Measurements from ENCODE around the gene CD151. TPM values are rescaled to one million over a fixed set of nuclear protein-coding genes. Genes with fewer than 3 reads are reported as not detected.

CD151 gene
- total and polyA plus RNA-seq, 3 experiments from 2014 or later = 19.6 to 65.5 (median 61.2) TPM

- ChIA-PET POLR2A (interaction anchor here (0.6 to 2.7 kb wide), 11 partner anchors 8 to 540 kb away, joined by 3 to 38 read pairs (median 8); partner anchors contain the start of genes CD151, POLR2L, RNH1 and RPLP2), CTCF (interaction anchor here (1.9 kb wide), 1 partner anchor 15 kb away, joined by 5 read pairs; the partner anchor contains the start of gene PIDD1)
- H3K27ac ChIP-seq (ENCODE audit: low read depth, low read length) = peak overlapping the region; percentile 75
- DNase-seq = no peak
- peaks cover 21% of the 10 kb centered on the region for H3K4me1 ChIP-seq (ENCODE audit: insufficient read depth, low read length)
- no peaks in the 10 kb centered on the region for H3K27me3 ChIP-seq (ENCODE audit: insufficient read depth, low read length, poor library complexity, severe bottlenecking)
- peak overlapping the region in 6 of 8 donors; percentile 50 to 94 (median 66) for H3K27ac Mint-ChIP-seq
- H3K27me3 Mint-ChIP-seq = peaks cover 0 to 2% of the 10 kb centered on the region in 2 donors
- H3K4me3 ChIP-seq (ENCODE audit: low read length) = peak overlapping the region; percentile 84
- H3K9me3 ChIP-seq (ENCODE audit: low read length) = no peaks in the 10 kb centered on the region
- peaks cover 6 to 21% (median 7%) of the 10 kb centered on the region in 3 donors for H3K4me1 Mint-ChIP-seq
- H3K9me3 Mint-ChIP-seq = no peaks in the 10 kb centered on the region
- H3K36me3 Mint-ChIP-seq = peaks cover 0 to 37% (median 4%) of the 10 kb centered on the region in 3 donors
- peak overlapping the region; percentile 84 to 95 (median 89) for H3K4me3 Mint-ChIP-seq
- no peaks in the 10 kb centered on the region for H3K36me3 ChIP-seq (ENCODE audit: insufficient read depth, low read length)
These were observed 11.9 kb upstream of the CD151 start for GRCh38 chr11:820655-821511.

- ChIA-PET POLR2A (interaction anchor here (1.3 kb wide), 1 partner anchor 10 kb away, joined by 7 read pairs; no protein-coding TSS in a partner anchor), CTCF (interaction anchor here (1.2 to 1.7 kb wide), 4 partner anchors 10 to 27 kb away, joined by 3 to 6 read pairs (median 4); no protein-coding TSS in a partner anchor)
- no peak overlapping the region for H3K27ac ChIP-seq (ENCODE audit: low read depth, low read length)
- Mint-ChIP-seq H3K27me3 (peaks cover 0 to 5% of the 10 kb centered on the region in 2 donors), H3K4me3 (peak overlapping the region; percentile 35 to 95 (median 65)), H3K36me3 (peaks cover 0 to 37% (median 4%) of the 10 kb centered on the region in 3 donors), H3K27ac (no peak overlapping the region), H3K9me3 (no peaks in the 10 kb centered on the region), H3K4me1 (peaks cover 10 to 26% (median 11%) of the 10 kb centered on the region in 3 donors)
- no peaks in the 10 kb centered on the region for H3K36me3 ChIP-seq (ENCODE audit: insufficient read depth, low read length)
- no peaks in the 10 kb centered on the region for H3K9me3 ChIP-seq (ENCODE audit: low read length)
- DNase-seq = no peak
- peaks cover 25% of the 10 kb centered on the region for H3K4me1 ChIP-seq (ENCODE audit: insufficient read depth, low read length)
- no peak overlapping the region for H3K4me3 ChIP-seq (ENCODE audit: low read length)
- H3K27me3 ChIP-seq (ENCODE audit: insufficient read depth, low read length, poor library complexity, severe bottlenecking) = no peaks in the 10 kb centered on the region
These were observed 11.0 kb upstream of the CD151 start for GRCh38 chr11:821512-822371.

DNA sequence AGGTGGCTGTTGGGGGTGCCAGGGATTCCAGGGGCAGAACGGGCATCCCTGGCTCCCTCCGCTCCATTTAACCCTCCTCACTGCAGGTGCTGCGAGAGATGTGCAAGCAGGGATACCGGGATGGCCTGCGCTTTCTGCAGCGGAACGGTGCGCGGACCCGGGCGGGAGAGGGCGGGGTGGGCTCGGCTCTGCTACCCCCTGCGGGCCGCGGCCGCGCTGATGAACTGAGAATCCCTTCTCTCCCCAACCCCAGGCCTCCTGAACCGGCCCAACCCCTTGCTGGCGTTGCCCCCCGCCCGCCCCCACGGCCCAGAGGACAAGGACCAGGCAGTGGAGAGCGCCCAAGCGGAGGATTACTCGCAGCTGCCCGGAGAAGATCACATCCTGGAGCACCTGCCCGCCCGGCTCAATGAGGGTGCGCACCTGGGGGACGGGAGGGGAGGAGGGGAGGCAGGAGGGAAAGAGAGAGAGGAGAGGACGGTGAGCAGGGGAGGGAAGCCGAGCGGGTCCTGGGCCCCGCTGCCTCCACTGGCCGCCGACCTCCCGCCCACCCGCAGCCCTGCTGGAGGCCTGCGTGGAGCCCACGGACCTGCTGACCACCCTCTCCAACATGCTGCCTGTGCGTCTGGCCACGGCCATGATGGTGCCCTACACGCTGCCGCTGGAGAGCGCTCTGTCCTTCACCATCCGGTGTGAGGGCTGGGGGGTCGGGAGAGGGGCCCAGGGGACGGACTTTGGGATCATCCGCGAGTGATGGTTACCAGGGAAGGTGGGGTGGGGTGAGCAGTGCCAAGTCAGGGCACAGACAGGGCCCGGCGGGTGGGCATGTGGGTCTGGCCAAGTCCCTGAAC is 9.1 kb upstream of the CD151 start:
- Histone ChIP-seq H3K4me3 (ENCODE audit: low read length) (no peak overlapping the region), H3K27ac (ENCODE audit: low read depth, low read length) (no peak overlapping the region), H3K4me1 (ENCODE audit: insufficient read depth, low read length) (peaks cover 32% of the 10 kb centered on the region), H3K9me3 (ENCODE audit: low read length) (no peaks in the 10 kb centered on the region), H3K36me3 (ENCODE audit: insufficient read depth, low read length) (no peaks in the 10 kb centered on the region), H3K27me3 (ENCODE audit: insufficient read depth, low read length, poor library complexity, severe bottlenecking) (peaks cover 9% of the 10 kb centered on the region)
- POLR2A ChIA-PET = interaction anchor here (0.6 to 1.1 kb wide), 2 partner anchors 13 to 15 kb away, joined by 3 read pairs; no protein-coding TSS in a partner anchor
- Mint-ChIP-seq H3K9me3 (no peaks in the 10 kb centered on the region), H3K4me3 (no peak overlapping the region), H3K4me1 (peaks cover 10 to 38% (median 14%) of the 10 kb centered on the region in 3 donors), H3K36me3 (peaks cover 0 to 37% (median 4%) of the 10 kb centered on the region in 3 donors), H3K27me3 (peaks cover 9 to 10% of the 10 kb centered on the region in 2 donors), H3K27ac (peak overlapping the region in 2 of 8 donors; percentile 33 to 69)
- CTCF ChIA-PET = interaction anchor here (1.7 kb wide), 1 partner anchor 15 kb away, joined by 5 read pairs; no protein-coding TSS in a partner anchor
- DNase-seq = no peak

GRCh38 chr11:824292-824880 is 8.4 kb upstream of the CD151 start:
- H3K9me3 Mint-ChIP-seq = no peaks in the 10 kb centered on the region
- no peak overlapping the region for H3K4me3 ChIP-seq (ENCODE audit: low read length)
- no peaks in the 10 kb centered on the region for H3K9me3 ChIP-seq (ENCODE audit: low read length)
- H3K4me1 ChIP-seq (ENCODE audit: insufficient read depth, low read length) = peaks cover 33% of the 10 kb centered on the region
- no peak overlapping the region for H3K27ac Mint-ChIP-seq
- DNase-seq = no peak
- H3K4me3 Mint-ChIP-seq = no peak overlapping the region
- H3K27me3 Mint-ChIP-seq = peaks cover 9 to 15% of the 10 kb centered on the region in 2 donors
- CTCF ChIA-PET = no interaction called here
- H3K27me3 ChIP-seq (ENCODE audit: insufficient read depth, low read length, poor library complexity, severe bottlenecking) = peaks cover 16% of the 10 kb centered on the region
- H3K36me3 ChIP-seq (ENCODE audit: insufficient read depth, low read length) = no peaks in the 10 kb centered on the region
- H3K4me1 Mint-ChIP-seq = peaks cover 10 to 44% (median 17%) of the 10 kb centered on the region in 3 donors
- POLR2A ChIA-PET = interaction anchor here (0.6 kb wide), 1 partner anchor 16 kb away, joined by 3 read pairs; no protein-coding TSS in a partner anchor
- H3K27ac ChIP-seq (ENCODE audit: low read depth, low read length) = no peak overlapping the region
- peaks cover 0 to 37% (median 4%) of the 10 kb centered on the region in 3 donors for H3K36me3 Mint-ChIP-seq

- ChIA-PET POLR2A (no interaction called here), CTCF (interaction anchor here (0.6 kb wide), 1 partner anchor 224 kb away, joined by 3 read pairs; no protein-coding TSS in a partner anchor)
- peaks cover 0 to 36% (median 4%) of the 10 kb centered on the region in 3 donors for H3K36me3 Mint-ChIP-seq
These were observed 7.8 kb upstream of the CD151 start for GRCh38 chr11:824942-825341.

GRCh38 chr11:825366-826226 is 7.2 kb upstream of the CD151 start:
- CTCF ChIA-PET = interaction anchor here (0.6 kb wide), 1 partner anchor 224 kb away, joined by 3 read pairs; no protein-coding TSS in a partner anchor
- Mint-ChIP-seq H3K4me1 (peaks cover 10 to 50% (median 17%) of the 10 kb centered on the region in 3 donors), H3K36me3 (peaks cover 0 to 34% (median 4%) of the 10 kb centered on the region in 3 donors), H3K27me3 (peaks cover 9 to 19% of the 10 kb centered on the region in 2 donors), H3K4me3 (no peak overlapping the region), H3K9me3 (no peaks in the 10 kb centered on the region), H3K27ac (no peak overlapping the region)
- DNase-seq = no peak
- no peak overlapping the region for H3K4me3 ChIP-seq (ENCODE audit: low read length)
- H3K27ac ChIP-seq (ENCODE audit: low read depth, low read length) = no peak overlapping the region
- H3K9me3 ChIP-seq (ENCODE audit: low read length) = no peaks in the 10 kb centered on the region
- peaks cover 20% of the 10 kb centered on the region for H3K27me3 ChIP-seq (ENCODE audit: insufficient read depth, low read length, poor library complexity, severe bottlenecking)
- H3K36me3 ChIP-seq (ENCODE audit: insufficient read depth, low read length) = no peaks in the 10 kb centered on the region
- POLR2A ChIA-PET = interaction anchor here (0.5 kb wide), 1 partner anchor 69 kb away, joined by 5 read pairs; no protein-coding TSS in a partner anchor
- peaks cover 40% of the 10 kb centered on the region for H3K4me1 ChIP-seq (ENCODE audit: insufficient read depth, low read length)

More at GRCh38 chr11:824942-825341, 7.8 kb upstream of the CD151 start:
- Mint-ChIP-seq H3K4me3 (no peak overlapping the region), H3K9me3 (no peaks in the 10 kb centered on the region), H3K27ac (no peak overlapping the region), H3K27me3 (peaks cover 9 to 19% of the 10 kb centered on the region in 2 donors), H3K4me1 (peaks cover 10 to 49% (median 17%) of the 10 kb centered on the region in 3 donors)
- peaks cover 39% of the 10 kb centered on the region for H3K4me1 ChIP-seq (ENCODE audit: insufficient read depth, low read length)
- no peak overlapping the region for H3K4me3 ChIP-seq (ENCODE audit: low read length)
- no peak for DNase-seq
- peaks cover 20% of the 10 kb centered on the region for H3K27me3 ChIP-seq (ENCODE audit: insufficient read depth, low read length, poor library complexity, severe bottlenecking)
- H3K27ac ChIP-seq (ENCODE audit: low read depth, low read length) = no peak overlapping the region
- H3K36me3 ChIP-seq (ENCODE audit: insufficient read depth, low read length) = no peaks in the 10 kb centered on the region
- H3K9me3 ChIP-seq (ENCODE audit: low read length) = no peaks in the 10 kb centered on the region
